ENCODE results near the gene RPS6KA2. TPM values are rescaled to one million over a fixed set of nuclear protein-coding genes. Genes with fewer than 3 reads are reported as not detected.

The RPS6KA2 gene
- total and polyA plus RNA-seq, 2 experiments from 2014 or later: 12.5 to 25.3 TPM

- TF ChIP-seq NANOG (IDR thresholded peaks at IDR 0.05; ENCODE audit: borderline replicate concordance) (no peak), ETS1 (IDR thresholded peaks at IDR 0.05) (no peak)
Observed at GRCh38 chr6:166552600-166552999, 74.5 kb downstream of the RPS6KA2 start (continued).

GRCh38 chr6:166551754-166552495, 75.1 kb downstream of the RPS6KA2 start:
- no peaks in the 10 kb centered on the region for H3F3A ChIP-seq (replicated peaks; ENCODE audit: low read depth)
- Mint-ChIP-seq H3K36me3 (ENCODE audit: low read depth) (no peaks in the 10 kb centered on the region), H3K27me3 (ENCODE audit: insufficient read depth, low read depth, poor library complexity) (peaks cover 5% of the 10 kb centered on the region), H3K4me1 (peaks cover 52% of the 10 kb centered on the region), H3K27ac (peak overlapping the region; percentile 62; the same call in 1 of the 2 replicates), H3K4me3 (peak overlapping the region; percentile 25; the same call in 1 of the 3 replicates), H3K9me3 (no peaks in the 10 kb centered on the region)
- no peaks in the 10 kb centered on the region for H3K9me2 ChIP-seq (ENCODE audit: insufficient read depth)
- peaks cover 63% of the 10 kb centered on the region for H3K79me2 ChIP-seq (replicated peaks; ENCODE audit: insufficient read depth)
- H3K4me2 ChIP-seq: peak overlapping the region; percentile 43; the same call in 1 of the 2 replicates
- peaks cover 43% of the 10 kb centered on the region for H3K4me1 ChIP-seq (ENCODE audit: insufficient read depth)
- DNase-seq (ENCODE audit: low spot score) (peak; percentile 77), ATAC-seq (peak; percentile 95)
- TF ChIP-seq EZH2phosphoT487 (IDR thresholded peaks at IDR 0.05; ENCODE audit: unreplicated experiment) (no peak), STAT1 (IDR thresholded peaks at IDR 0.05; ENCODE audit: unreplicated experiment) (no peak), JUNB (IDR thresholded peaks at IDR 0.05; ENCODE audit: unreplicated experiment) (no peak), ZNF462 (CRISPR knock-in tag; IDR thresholded peaks at IDR 0.05) (no peak), CREB1 (CRISPR knock-in tag; IDR thresholded peaks at IDR 0.05; ENCODE audit: low read depth) (no peak), ZNF114 (CRISPR knock-in tag; IDR thresholded peaks at IDR 0.05) (no peak)
- H2AFZ ChIP-seq: no peak overlapping the region
- H3K27me3 ChIP-seq (ENCODE audit: insufficient read depth): no peaks in the 10 kb centered on the region
- no peaks in the 10 kb centered on the region for H3K36me3 ChIP-seq (ENCODE audit: insufficient read depth)
- H3K27ac ChIP-seq (ENCODE audit: low read depth): peak overlapping the region; percentile 67; the same call in 1 of the 2 replicates
- H4K20me1 ChIP-seq (replicated peaks; ENCODE audit: insufficient read depth): peaks cover 12% of the 10 kb centered on the region; the same call in 1 of the 2 replicates
- no peak overlapping the region for H3K4me3 ChIP-seq
